CD4-positive, alpha-beta memory T cell (primary cell): ENCODE results near the gene TARBP2. TPM values are rescaled to one million over a fixed set of nuclear protein-coding genes. Genes with fewer than 3 reads are reported as not detected.
"Not testable (repeated sequence)": the region's sequence is repeated elsewhere in the genome, so short reads cannot be mapped to it uniquely, and the experiment has no call there.

Experiments
- CTCF ChIA-PET: fragments of 350-600 bp; sonication (Branson Sonifier 250); formaldehyde crosslinking; loops from one replicate; lab custom pipeline; 2021; ENCODE audit warnings: inconsistent platforms; ENCODE audit not compliant: partially characterized antibody; lab: Charles Lee
- POLR2A ChIA-PET: fragments of 350-600 bp; sonication (Branson Sonifier 250); formaldehyde crosslinking; loops from one replicate; lab custom pipeline; 2021; ENCODE audit not compliant: partially characterized antibody; lab: Charles Lee
- DNase-seq, 5 donors: peaks; one replicate each; pipeline versions ENCODE4 v3.0.0 to v3.0.0-alpha.2; 2020 to 2022; ENCODE audit warnings: mixed read lengths in 1 of 5
- H3K27ac ChIP-seq: one replicate; pipeline ENCODE4 v1.7.0; 2013; ENCODE audit warnings: low read depth, low read length
- H3K27me3 ChIP-seq: 2 replicates; pipeline ENCODE4 v1.7.0; 2013; ENCODE audit warnings: mild to moderate bottlenecking, low read length, moderate library complexity; ENCODE audit not compliant: insufficient read depth
- H3K36me3 ChIP-seq: 2 replicates; pipeline ENCODE4 v1.7.0; 2013; ENCODE audit warnings: mild to moderate bottlenecking, low read length, moderate library complexity; ENCODE audit not compliant: insufficient read depth
- H3K4me1 ChIP-seq: 2 replicates; pipeline ENCODE4 v1.7.0; 2013; ENCODE audit warnings: mild to moderate bottlenecking, low read length, moderate library complexity; ENCODE audit not compliant: insufficient read depth
- H3K4me3 ChIP-seq, 2 donors: one replicate each; pipeline ENCODE4 v1.7.0; 2013; ENCODE audit warnings: low read length in 2 of 2, mild to moderate bottlenecking in 1 of 2
- H3K9me3 ChIP-seq, 2 donors: one replicate each; pipeline ENCODE4 v1.7.0; 2013; ENCODE audit warnings: low read length in 2 of 2, control low read depth in 1 of 2; ENCODE audit not compliant: control insufficient read depth in 1 of 2
- H3K27ac Mint-ChIP-seq, 7 donors: one replicate each; pipeline ENCODE4 v1.8.0; 2020 to 2021; ENCODE audit warnings: mixed read lengths in 7 of 7, mild to moderate bottlenecking in 6 of 7, inconsistent platforms in 3 of 7, moderate library complexity in 3 of 7
- H3K27me3 Mint-ChIP-seq, 2 donors: one replicate each; pipeline ENCODE4 v1.8.0; 2020 to 2021; ENCODE audit warnings: mixed read lengths in 2 of 2
- H3K36me3 Mint-ChIP-seq, 2 donors: one replicate each; pipeline ENCODE4 v1.8.0; 2020 to 2021; ENCODE audit warnings: mixed read lengths in 2 of 2, inconsistent platforms in 1 of 2, mild to moderate bottlenecking in 1 of 2
- H3K4me1 Mint-ChIP-seq, 4 donors: one replicate each; pipeline ENCODE4 v1.8.0; 2020 to 2021; ENCODE audit warnings: mixed read lengths in 4 of 4, mild to moderate bottlenecking in 1 of 4
- H3K4me3 Mint-ChIP-seq, 8 donors: one replicate each; pipeline ENCODE4 v1.8.0; 2020 to 2021; ENCODE audit warnings: mixed read lengths in 8 of 8, mild to moderate bottlenecking in 7 of 8, moderate library complexity in 6 of 8, inconsistent platforms in 3 of 8
- H3K9me3 Mint-ChIP-seq, 8 donors: one replicate each; pipeline ENCODE4 v1.8.0; 2020 to 2021; ENCODE audit warnings: mixed read lengths in 8 of 8, mild to moderate bottlenecking in 5 of 8, inconsistent platforms in 3 of 8, moderate library complexity in 1 of 8
- intact Hi-C: fragments of 100-400 bp; cut with micrococcal nuclease; formaldehyde crosslinking; loops from one replicate; pipeline ENCODE4 v1.15.1; 2023
- polyA plus RNA-seq, 2 donors: library from polyadenylated mRNA; unstranded; fragments of 300-500 nt; fragmentation: Illumina TruSeq; gene quantifications; one replicate each; pipeline ENCODE4 v1.2.3, GENCODE V29; 2021
- total RNA-seq, 2 experiments: library from RNA; stranded (reverse); gene quantifications; one replicate each; pipeline ENCODE4 v1.2.3, GENCODE V29; 2021

Gene TARBP2
- total and polyA plus RNA-seq, 4 experiments from 2014 or later, result 24.5 to 37.0 (median 30.0) TPM

DNA sequence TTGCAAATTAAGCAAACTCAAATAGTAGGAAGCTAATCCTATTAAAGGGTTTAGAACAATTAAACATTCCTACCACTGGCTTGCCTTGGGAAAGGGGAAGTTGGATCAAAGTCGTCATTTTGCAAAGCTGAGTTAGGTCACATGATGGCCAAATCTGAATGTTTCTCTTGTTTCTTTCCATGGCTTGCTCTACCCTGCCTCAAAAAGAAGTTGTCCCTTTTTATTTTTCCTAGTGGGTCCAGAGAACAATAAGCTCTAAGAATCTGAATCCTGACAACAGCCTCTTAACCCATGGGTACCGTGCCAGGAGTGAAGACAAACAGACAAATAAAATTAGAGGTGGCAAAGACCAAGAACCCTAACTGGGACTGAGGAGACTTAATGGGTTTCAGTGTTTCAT is 32.4 kb downstream of the TARBP2 start:
- Histone ChIP-seq H3K27ac (no peak overlapping the region), H3K4me1 (no peaks in the 10 kb centered on the region), H3K9me3 (no peaks in the 10 kb centered on the region), H3K27me3 (no peaks in the 10 kb centered on the region), H3K36me3 (peaks cover 55% of the 10 kb centered on the region), H3K4me3 (no peak overlapping the region)
- Mint-ChIP-seq H3K27ac (peak overlapping the region in 1 of 7 donors; percentile 9), H3K9me3 (no peaks in the 10 kb centered on the region), H3K4me3 (no peak overlapping the region), H3K4me1 (no peaks in the 10 kb centered on the region), H3K27me3 (no peaks in the 10 kb centered on the region), H3K36me3 (peaks cover 42 to 66% of the 10 kb centered on the region in 2 donors)
- CTCF ChIA-PET, result no interaction called here
- no peak for DNase-seq
- POLR2A ChIA-PET, result no interaction called here
- intact Hi-C loops, result no loop called here

DNA sequence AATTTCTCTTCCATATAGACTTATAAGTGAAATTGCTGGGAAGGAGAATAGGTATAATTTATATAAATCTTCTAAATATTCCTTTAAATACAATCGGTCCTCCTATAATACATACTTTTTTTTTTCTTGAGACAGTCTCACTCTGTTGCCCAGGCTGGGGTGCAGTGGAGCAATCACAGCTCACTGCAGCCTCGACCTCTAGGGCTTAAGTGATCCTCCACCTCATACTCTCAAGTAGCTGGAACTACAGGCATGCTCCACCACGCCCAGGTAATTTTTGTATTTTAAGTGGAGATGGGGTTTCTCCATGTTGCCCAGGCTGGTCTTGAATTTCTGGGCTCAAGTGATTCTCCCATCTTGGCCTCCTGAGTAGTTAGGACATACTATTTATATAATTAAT is 35.9 kb downstream of the TARBP2 start:
- H3K36me3 ChIP-seq, result peaks cover 62% of the 10 kb centered on the region
- H3K4me1 ChIP-seq, result no peaks in the 10 kb centered on the region
- no peak overlapping the region for H3K27ac ChIP-seq
- ChIA-PET CTCF (no interaction called here), POLR2A (no interaction called here)
- Mint-ChIP-seq H3K27ac (no peak overlapping the region), H3K27me3 (no peaks in the 10 kb centered on the region), H3K36me3 (peaks cover 45 to 67% of the 10 kb centered on the region in 2 donors), H3K9me3 (no peaks in the 10 kb centered on the region), H3K4me3 (no peak overlapping the region), H3K4me1 (no peaks in the 10 kb centered on the region)
- no peaks in the 10 kb centered on the region for H3K9me3 ChIP-seq
- DNase-seq, result no peak
- intact Hi-C loops, result no loop called here
- no peak overlapping the region for H3K4me3 ChIP-seq
- no peaks in the 10 kb centered on the region for H3K27me3 ChIP-seq

DNA sequence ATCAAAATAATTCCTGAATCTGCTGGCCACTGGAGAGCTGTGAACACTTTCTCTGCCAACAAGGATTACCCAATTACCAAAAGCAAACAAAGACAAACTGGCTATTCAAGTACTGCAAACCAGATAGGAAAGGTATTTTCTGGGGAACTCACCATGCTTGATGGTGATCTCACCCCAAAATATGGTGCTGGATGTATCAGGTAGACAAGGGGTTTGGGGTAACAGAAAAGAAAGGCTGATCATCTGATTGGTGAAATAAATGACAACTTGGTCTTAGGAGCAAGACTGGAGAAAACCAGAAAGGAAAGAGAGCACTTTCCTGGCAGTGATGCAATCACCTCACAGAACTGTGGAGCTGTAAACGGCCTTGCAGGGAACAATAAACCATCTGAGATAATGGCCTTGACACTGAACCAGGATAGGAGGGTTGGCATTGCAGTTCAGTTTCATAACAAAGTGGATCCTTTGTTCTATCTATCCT is 37.2 kb downstream of the TARBP2 start:
- no peaks in the 10 kb centered on the region for H3K4me1 Mint-ChIP-seq
- intact Hi-C loops, result no loop called here
- no peaks in the 10 kb centered on the region for H3K27me3 Mint-ChIP-seq
- no peaks in the 10 kb centered on the region for H3K9me3 Mint-ChIP-seq
- Histone ChIP-seq H3K27ac (no peak overlapping the region), H3K36me3 (peaks cover 57% of the 10 kb centered on the region), H3K9me3 (no peaks in the 10 kb centered on the region), H3K4me3 (no peak overlapping the region), H3K4me1 (no peaks in the 10 kb centered on the region), H3K27me3 (no peaks in the 10 kb centered on the region)
- no peak overlapping the region for H3K27ac Mint-ChIP-seq
- H3K4me3 Mint-ChIP-seq, result no peak overlapping the region
- ChIA-PET POLR2A (no interaction called here), CTCF (no interaction called here)
- no peak for DNase-seq
- H3K36me3 Mint-ChIP-seq, result peaks cover 34 to 61% of the 10 kb centered on the region in 2 donors

DNA sequence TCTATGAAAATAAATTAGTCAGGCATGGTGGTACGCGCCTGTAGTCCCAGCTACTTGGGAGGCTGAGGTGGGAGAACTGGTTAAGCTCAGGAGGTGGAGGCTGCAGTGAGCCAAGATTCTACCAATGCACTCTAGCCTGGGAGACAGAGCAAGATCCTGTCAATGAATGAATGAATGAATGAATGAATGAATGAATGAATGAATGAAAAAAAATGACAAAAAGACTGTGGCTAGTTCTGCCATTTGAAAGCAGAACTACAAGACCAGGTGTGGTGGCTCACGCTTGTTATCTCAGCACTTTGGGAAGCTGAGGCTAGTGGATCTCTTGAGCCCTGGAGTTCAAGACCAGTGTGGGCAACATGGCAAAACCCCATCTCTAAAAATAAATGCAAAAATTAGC is 38.4 kb downstream of the TARBP2 start:
- peaks cover 32 to 59% of the 10 kb centered on the region in 2 donors for H3K36me3 Mint-ChIP-seq
- CTCF ChIA-PET, result no interaction called here
- peaks cover 7 to 10% (median 7%) of the 10 kb centered on the region in 4 donors for H3K4me1 Mint-ChIP-seq
- no peak for DNase-seq
- no peak overlapping the region for H3K27ac Mint-ChIP-seq
- no peaks in the 10 kb centered on the region for H3K27me3 Mint-ChIP-seq
- H3K9me3 Mint-ChIP-seq, result no peaks in the 10 kb centered on the region
- no peak overlapping the region for H3K4me3 Mint-ChIP-seq
- Histone ChIP-seq H3K4me1 (peaks cover 8% of the 10 kb centered on the region), H3K9me3 (no peaks in the 10 kb centered on the region), H3K27ac (no peak overlapping the region), H3K4me3 (no peak overlapping the region), H3K36me3 (peaks cover 48% of the 10 kb centered on the region), H3K27me3 (no peaks in the 10 kb centered on the region)
- POLR2A ChIA-PET, result interaction anchor here (1.2 kb wide), 1 partner anchor 136 kb away, joined by 3 read pairs; the partner anchor contains the start of gene ATP5MC2
- intact Hi-C loops, result no loop called here

DNA sequence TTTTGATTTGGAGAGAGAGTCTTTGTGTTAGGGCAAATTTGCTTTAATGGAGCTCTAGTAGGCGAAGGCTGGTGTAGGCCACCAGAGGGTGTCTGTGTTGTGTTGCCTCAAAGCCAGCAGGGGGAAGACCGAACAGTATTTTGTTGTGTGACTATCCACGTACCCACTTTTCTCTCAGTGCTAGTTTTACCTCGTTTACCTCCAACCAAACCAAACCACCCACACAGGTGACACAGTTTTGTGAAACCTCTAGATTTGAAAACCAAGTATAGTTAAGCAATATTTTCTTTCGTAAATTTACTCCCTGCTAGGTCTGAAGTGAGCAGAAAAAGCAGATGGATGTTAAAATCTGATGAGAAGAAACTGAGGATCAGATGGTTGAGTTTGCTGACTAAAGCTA is 42.5 kb downstream of the TARBP2 start:
- peak overlapping the region in 6 of 7 donors; percentile 74 to 91 (median 82) for H3K27ac Mint-ChIP-seq
- H3K4me3 ChIP-seq, result no peak overlapping the region
- CTCF ChIA-PET, result interaction anchor here (0.8 to 2.4 kb wide), 9 partner anchors 25 to 203 kb away, joined by 3 to 21 read pairs (median 4); partner anchors contain the start of genes ATF7 and ATP5MC2
- no peaks in the 10 kb centered on the region for H3K27me3 ChIP-seq
- DNase-seq, result peak; percentile 47 to 56 (median 52)
- H3K27ac ChIP-seq, result no peak overlapping the region
- intact Hi-C loops, result loop anchor here (1.0 kb wide), 1 partner anchor 203 kb away; no protein-coding TSS in a partner anchor
- peaks cover 20% of the 10 kb centered on the region for H3K36me3 ChIP-seq
- peaks cover 7 to 10% (median 9%) of the 10 kb centered on the region in 4 donors for H3K4me1 Mint-ChIP-seq
- H3K36me3 Mint-ChIP-seq, result peaks cover 16 to 32% of the 10 kb centered on the region in 2 donors
- H3K4me3 Mint-ChIP-seq, result no peak overlapping the region
- no peaks in the 10 kb centered on the region for H3K27me3 Mint-ChIP-seq
- POLR2A ChIA-PET, result interaction anchor here (2.0 kb wide), 1 partner anchor 133 kb away, joined by 9 read pairs; the partner anchor contains the start of gene ATP5MC2
- no peaks in the 10 kb centered on the region for H3K9me3 ChIP-seq
- H3K4me1 ChIP-seq, result peaks cover 12% of the 10 kb centered on the region
- H3K9me3 Mint-ChIP-seq, result no peaks in the 10 kb centered on the region

DNA sequence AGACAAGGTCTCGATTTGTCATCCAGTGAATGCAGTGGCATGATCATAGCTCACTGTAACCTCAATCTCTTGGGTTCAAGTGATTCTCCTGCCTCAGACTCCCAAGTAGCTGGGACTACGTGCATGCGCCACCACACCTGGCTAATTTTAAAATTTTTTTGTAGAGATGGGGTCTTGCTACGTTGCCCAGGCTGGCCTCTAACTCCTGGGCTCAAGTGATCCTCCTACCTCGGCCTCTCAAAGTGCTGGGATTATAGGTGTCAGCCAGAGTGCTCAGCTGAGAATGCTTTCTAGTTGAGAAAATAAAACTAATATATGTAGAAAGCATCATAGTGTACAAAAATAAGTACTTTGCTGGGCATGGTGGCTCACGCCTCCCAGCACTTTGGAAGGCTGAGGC is 47.3 kb downstream of the TARBP2 start:
- H3K4me3 ChIP-seq, POLR2A ChIA-PET, H3K9me3 ChIP-seq, intact Hi-C loops, H3K9me3 Mint-ChIP-seq, H3K36me3 ChIP-seq, H3K27ac Mint-ChIP-seq, DNase-seq, H3K27me3 ChIP-seq, H3K4me3 Mint-ChIP-seq, H3K27ac ChIP-seq, H3K27me3 Mint-ChIP-seq: not testable (repeated sequence)
- H3K4me1 Mint-ChIP-seq, result peaks cover 7 to 15% (median 10%) of the 10 kb centered on the region in 4 donors
- CTCF ChIA-PET, result interaction anchor here (0.9 kb wide), 1 partner anchor 8 kb away, joined by 3 read pairs; no protein-coding TSS in a partner anchor
- peaks cover 12% of the 10 kb centered on the region for H3K4me1 ChIP-seq
- peaks cover 18 to 35% of the 10 kb centered on the region in 2 donors for H3K36me3 Mint-ChIP-seq

DNA sequence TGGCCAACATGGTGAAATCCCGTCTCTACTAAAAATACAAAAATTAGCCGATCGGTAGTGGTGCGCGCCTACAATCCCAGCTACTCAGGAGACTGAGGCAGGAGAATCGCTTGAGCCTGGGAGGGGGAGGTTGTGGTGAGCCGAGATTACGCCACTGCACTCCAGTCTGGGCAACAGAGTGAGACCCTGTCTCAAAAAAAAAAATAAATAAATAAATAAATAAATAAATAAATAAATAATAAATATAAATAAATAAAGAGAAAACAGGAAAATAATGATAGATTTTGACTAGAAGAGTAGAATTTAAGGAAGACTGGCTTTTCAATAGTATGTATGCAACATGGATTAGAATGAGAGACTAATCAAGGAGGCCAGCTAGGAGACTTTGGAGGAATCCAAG is 49.0 kb downstream of the TARBP2 start:
- H3K4me3 ChIP-seq, intact Hi-C loops, H3K36me3 ChIP-seq, POLR2A ChIA-PET, H3K27me3 Mint-ChIP-seq, H3K9me3 ChIP-seq, H3K9me3 Mint-ChIP-seq, H3K4me3 Mint-ChIP-seq, H3K4me1 Mint-ChIP-seq, H3K27ac Mint-ChIP-seq, H3K4me1 ChIP-seq, DNase-seq, H3K27me3 ChIP-seq, H3K27ac ChIP-seq: not testable (repeated sequence)
- CTCF ChIA-PET, result interaction anchor here (1.3 kb wide), 1 partner anchor 15 kb away, joined by 3 read pairs; no protein-coding TSS in a partner anchor
- peaks cover 13 to 28% of the 10 kb centered on the region in 2 donors for H3K36me3 Mint-ChIP-seq
